Measurements from ENCODE around the gene TAX1BP1.

Gene TAX1BP1

DNA sequence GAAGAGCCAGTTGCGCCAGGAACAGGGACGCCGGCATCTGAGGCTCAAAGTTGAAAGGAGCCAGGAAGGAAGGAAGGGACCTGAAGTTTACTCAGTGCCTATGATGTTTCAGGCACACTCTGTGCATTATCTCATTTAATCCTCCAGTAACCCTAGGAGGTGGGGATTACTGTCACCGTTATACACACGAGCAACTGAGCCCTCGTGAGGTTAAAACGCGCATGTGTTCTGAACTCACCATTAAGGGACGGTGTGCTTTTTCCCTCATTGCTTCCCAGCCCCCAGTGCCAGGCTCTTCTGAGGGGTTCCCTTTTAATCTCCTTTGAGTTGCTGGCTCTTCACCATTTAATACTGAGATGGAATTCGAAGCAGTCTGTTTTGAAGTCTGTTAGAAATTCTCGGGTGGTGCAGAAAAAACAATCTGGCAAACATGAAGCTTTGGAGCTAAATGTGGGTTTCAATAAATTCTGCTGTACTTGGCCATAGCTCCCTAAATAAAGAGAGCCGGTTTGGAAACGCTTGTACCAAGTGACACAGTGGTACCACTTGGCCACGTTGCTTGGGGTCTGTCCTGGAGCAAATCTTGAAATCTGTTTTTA is 102.2 kb downstream of the TAX1BP1 start:
- no peak overlapping the region for H3K4me3 ChIP-seq (ENCODE audit: insufficient read depth in 1 of 2, low read depth in 1 of 2, low read length in 2 of 2)
- no peak overlapping the region for H4K91ac ChIP-seq (ENCODE audit: low read length)
- no peak overlapping the region for H2BK15ac ChIP-seq (ENCODE audit: low read depth, poor library complexity, severe bottlenecking)
- peaks cover 25% of the 10 kb centered on the region in 2 experiments for H3K36me3 ChIP-seq (ENCODE audit: control insufficient read depth in 1 of 2, insufficient read depth in 2 of 2, low read depth in 1 of 2, low read length in 2 of 2)
- no peak overlapping the region for H2AFZ ChIP-seq (ENCODE audit: low read depth, low read length)
- 80% methylated on average over 14 of the region's 14 CpGs for WGBS
- no peak overlapping the region for H2AK5ac ChIP-seq (ENCODE audit: low read length, severe bottlenecking)
- H3K23ac ChIP-seq (ENCODE audit: low read length in 2 of 2), result no peak overlapping the region
- H2BK120ac ChIP-seq (ENCODE audit: low read depth, low read length), result no peak overlapping the region
- H3K4me1 ChIP-seq (ENCODE audit: control insufficient read depth, insufficient read depth, low read depth, low read length), result peaks cover 1% of the 10 kb centered on the region
- no peak overlapping the region for H3K27ac ChIP-seq (ENCODE audit: low read length, poor library complexity, severe bottlenecking)
- H2BK5ac ChIP-seq (ENCODE audit: low read depth, low read length, poor library complexity, severe bottlenecking), result no peak overlapping the region
- peak overlapping the region; percentile 35 for H3K9ac ChIP-seq (ENCODE audit: low read length)
- H3K27me3 ChIP-seq (ENCODE audit: control insufficient read depth in 1 of 2, insufficient read depth in 1 of 2, low read length in 2 of 2), result no peaks in the 10 kb centered on the region
- H3K18ac ChIP-seq (ENCODE audit: low read depth in 1 of 2, low read length in 2 of 2), result no peak overlapping the region
- H2BK12ac ChIP-seq (ENCODE audit: low read length in 2 of 2), result no peak overlapping the region
- H4K8ac ChIP-seq (ENCODE audit: low read length), result no peak overlapping the region
- H3K79me1 ChIP-seq (replicated peaks; ENCODE audit: low read length, poor library complexity, severe bottlenecking), result peaks cover 8% of the 10 kb centered on the region
- H3K4ac ChIP-seq (ENCODE audit: low read depth in 1 of 2, low read length in 2 of 2), result no peak overlapping the region
- H3K14ac ChIP-seq (ENCODE audit: low read length in 2 of 2), result no peak overlapping the region
- DNase-seq, result no peak
- no peak overlapping the region for H3K4me2 ChIP-seq (ENCODE audit: low read length, poor library complexity, severe bottlenecking)
- no peaks in the 10 kb centered on the region for H3K9me3 ChIP-seq (ENCODE audit: control insufficient read depth, low read length)

DNA sequence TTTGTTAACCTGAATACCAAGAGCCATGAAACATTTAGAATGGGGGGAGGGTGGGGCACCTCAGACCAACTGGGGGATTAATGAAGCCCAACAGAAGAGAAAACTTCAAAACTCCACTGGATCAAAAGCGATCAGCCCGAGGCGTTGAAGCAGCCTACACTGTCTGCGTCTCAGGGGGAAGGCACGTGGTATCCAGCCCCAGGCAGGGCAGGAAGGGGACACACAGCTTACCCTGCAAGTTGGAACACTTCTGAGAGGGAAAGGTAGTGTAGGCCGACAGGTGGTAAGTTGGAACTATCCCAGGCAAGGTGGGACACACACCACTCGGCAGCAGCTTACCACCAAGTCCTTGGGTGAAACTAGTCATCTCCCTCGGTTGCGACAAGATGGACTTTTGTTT is 102.9 kb downstream of the TAX1BP1 start:
- Histone ChIP-seq H3K79me1 (replicated peaks; ENCODE audit: low read length, poor library complexity, severe bottlenecking) (peaks cover 8% of the 10 kb centered on the region), H3K4me3 (ENCODE audit: insufficient read depth in 1 of 2, low read depth in 1 of 2, low read length in 2 of 2) (no peak overlapping the region), H3K18ac (ENCODE audit: low read depth in 1 of 2, low read length in 2 of 2) (no peak overlapping the region), H3K23ac (ENCODE audit: low read length in 2 of 2) (no peak overlapping the region), H3K9me3 (ENCODE audit: control insufficient read depth, low read length) (no peaks in the 10 kb centered on the region), H2AFZ (ENCODE audit: low read depth, low read length) (no peak overlapping the region), H3K14ac (ENCODE audit: low read length in 2 of 2) (no peak overlapping the region), H3K4ac (ENCODE audit: low read depth in 1 of 2, low read length in 2 of 2) (no peak overlapping the region), H2BK120ac (ENCODE audit: low read depth, low read length) (no peak overlapping the region), H3K4me1 (ENCODE audit: control insufficient read depth, insufficient read depth, low read depth, low read length) (peaks cover 1% of the 10 kb centered on the region), H2BK15ac (ENCODE audit: low read depth, poor library complexity, severe bottlenecking) (no peak overlapping the region), H3K9ac (ENCODE audit: low read length) (peak overlapping the region; percentile 35), H2AK5ac (ENCODE audit: low read length, severe bottlenecking) (no peak overlapping the region), H2BK12ac (ENCODE audit: low read length in 2 of 2) (peak overlapping the region in 1 of 2 experiments; percentile 27), H3K4me2 (ENCODE audit: low read length, poor library complexity, severe bottlenecking) (no peak overlapping the region), H4K8ac (ENCODE audit: low read length) (no peak overlapping the region), H3K27me3 (ENCODE audit: control insufficient read depth in 1 of 2, insufficient read depth in 1 of 2, low read length in 2 of 2) (no peaks in the 10 kb centered on the region), H3K36me3 (ENCODE audit: control insufficient read depth in 1 of 2, insufficient read depth in 2 of 2, low read depth in 1 of 2, low read length in 2 of 2) (peaks cover 22 to 25% of the 10 kb centered on the region in 2 experiments), H3K27ac (ENCODE audit: low read length, poor library complexity, severe bottlenecking) (no peak overlapping the region), H4K91ac (ENCODE audit: low read length) (no peak overlapping the region), H2BK5ac (ENCODE audit: low read depth, low read length, poor library complexity, severe bottlenecking) (no peak overlapping the region)
- 88% methylated on average over 9 of the region's 9 CpGs for WGBS
- DNase-seq, result no peak

- Histone ChIP-seq H3K27me3 (ENCODE audit: control insufficient read depth in 1 of 2, insufficient read depth in 1 of 2, low read length in 2 of 2) (no peaks in the 10 kb centered on the region), H3K36me3 (ENCODE audit: control insufficient read depth in 1 of 2, insufficient read depth in 2 of 2, low read depth in 1 of 2, low read length in 2 of 2) (peaks cover 16 to 18% of the 10 kb centered on the region in 2 experiments), H3K14ac (ENCODE audit: low read length in 2 of 2) (no peak overlapping the region), H3K4me1 (ENCODE audit: control insufficient read depth, insufficient read depth, low read depth, low read length) (peaks cover 1% of the 10 kb centered on the region), H3K4me3 (ENCODE audit: insufficient read depth in 1 of 2, low read depth in 1 of 2, low read length in 2 of 2) (no peak overlapping the region), H2BK15ac (ENCODE audit: low read depth, poor library complexity, severe bottlenecking) (no peak overlapping the region), H2BK12ac (ENCODE audit: low read length in 2 of 2) (no peak overlapping the region), H3K4ac (ENCODE audit: low read depth in 1 of 2, low read length in 2 of 2) (no peak overlapping the region), H4K91ac (ENCODE audit: low read length) (no peak overlapping the region), H3K9ac (ENCODE audit: low read length) (no peak overlapping the region), H3K18ac (ENCODE audit: low read depth in 1 of 2, low read length in 2 of 2) (no peak overlapping the region), H4K8ac (ENCODE audit: low read length) (no peak overlapping the region), H3K27ac (ENCODE audit: low read length, poor library complexity, severe bottlenecking) (no peak overlapping the region), H2BK5ac (ENCODE audit: low read depth, low read length, poor library complexity, severe bottlenecking) (no peak overlapping the region), H2BK120ac (ENCODE audit: low read depth, low read length) (no peak overlapping the region), H3K4me2 (ENCODE audit: low read length, poor library complexity, severe bottlenecking) (no peak overlapping the region), H2AK5ac (ENCODE audit: low read length, severe bottlenecking) (no peak overlapping the region), H3K79me1 (replicated peaks; ENCODE audit: low read length, poor library complexity, severe bottlenecking) (peaks cover 8% of the 10 kb centered on the region), H3K23ac (ENCODE audit: low read length in 2 of 2) (no peak overlapping the region), H3K9me3 (ENCODE audit: control insufficient read depth, low read length) (no peaks in the 10 kb centered on the region), H2AFZ (ENCODE audit: low read depth, low read length) (no peak overlapping the region)
- no peak for DNase-seq
- 97% methylated on average over 15 of the region's 15 CpGs for WGBS
Observed at GRCh38 chr7:27843584-27844305, 103.8 kb downstream of the TAX1BP1 start.

DNA sequence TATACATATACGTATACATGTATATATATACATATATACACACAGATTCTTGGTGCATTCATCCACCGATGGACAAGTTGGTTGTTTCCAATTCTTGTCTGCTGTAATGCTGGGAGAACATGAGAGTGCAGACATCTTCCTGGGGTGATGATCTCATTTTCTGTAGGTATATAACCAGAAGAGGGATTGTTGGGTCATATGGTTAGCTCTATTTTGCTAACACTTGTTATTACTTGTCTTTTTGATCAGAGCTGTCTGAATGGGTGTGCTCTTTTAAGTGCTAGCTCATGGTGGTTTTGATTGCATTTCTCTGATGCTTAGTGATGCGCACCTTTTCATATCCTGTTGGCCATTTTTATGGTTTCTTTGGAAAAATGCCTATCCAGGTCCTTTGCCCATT is 106.4 kb downstream of the TAX1BP1 start:
- Histone ChIP-seq H4K91ac (ENCODE audit: low read length) (no peak overlapping the region), H3K4me2 (ENCODE audit: low read length, poor library complexity, severe bottlenecking) (no peak overlapping the region), H2BK12ac (ENCODE audit: low read length in 2 of 2) (no peak overlapping the region), H3K4me1 (ENCODE audit: control insufficient read depth, insufficient read depth, low read depth, low read length) (peaks cover 1% of the 10 kb centered on the region), H3K18ac (ENCODE audit: low read depth in 1 of 2, low read length in 2 of 2) (no peak overlapping the region), H3K4me3 (ENCODE audit: insufficient read depth in 1 of 2, low read depth in 1 of 2, low read length in 2 of 2) (no peak overlapping the region), H3K9me3 (ENCODE audit: control insufficient read depth, low read length) (no peaks in the 10 kb centered on the region), H3K27me3 (ENCODE audit: control insufficient read depth in 1 of 2, insufficient read depth in 1 of 2, low read length in 2 of 2) (no peaks in the 10 kb centered on the region), H2AFZ (ENCODE audit: low read depth, low read length) (no peak overlapping the region), H2BK120ac (ENCODE audit: low read depth, low read length) (no peak overlapping the region), H3K27ac (ENCODE audit: low read length, poor library complexity, severe bottlenecking) (no peak overlapping the region), H3K36me3 (ENCODE audit: control insufficient read depth in 1 of 2, insufficient read depth in 2 of 2, low read depth in 1 of 2, low read length in 2 of 2) (no peaks in the 10 kb centered on the region), H2BK15ac (ENCODE audit: low read depth, poor library complexity, severe bottlenecking) (no peak overlapping the region), H3K79me1 (replicated peaks; ENCODE audit: low read length, poor library complexity, severe bottlenecking) (peaks cover 10% of the 10 kb centered on the region), H2BK5ac (ENCODE audit: low read depth, low read length, poor library complexity, severe bottlenecking) (no peak overlapping the region), H4K8ac (ENCODE audit: low read length) (no peak overlapping the region), H3K4ac (ENCODE audit: low read depth in 1 of 2, low read length in 2 of 2) (no peak overlapping the region), H3K9ac (ENCODE audit: low read length) (no peak overlapping the region), H3K23ac (ENCODE audit: low read length in 2 of 2) (no peak overlapping the region), H3K14ac (ENCODE audit: low read length in 2 of 2) (no peak overlapping the region), H2AK5ac (ENCODE audit: low read length, severe bottlenecking) (no peak overlapping the region)
- 98% methylated on average over 2 of the region's 3 CpGs for WGBS
- DNase-seq, result no peak

All from mesenchymal stem cell (in vitro differentiated cells and primary cell).